GM12872 (cell line): ENCODE measurements around the gene METTL9.

ENCODE experiments used
- TF ChIP-seq, protein P1 (sequence below): IDR thresholded peaks from 3 replicates; pipeline ENCODE4 v1.5.1; 2011; ENCODE audit warnings: low read depth, mild to moderate bottlenecking, low read length, moderate library complexity; ENCODE audit not compliant: insufficient read depth

Gene METTL9

DNA sequence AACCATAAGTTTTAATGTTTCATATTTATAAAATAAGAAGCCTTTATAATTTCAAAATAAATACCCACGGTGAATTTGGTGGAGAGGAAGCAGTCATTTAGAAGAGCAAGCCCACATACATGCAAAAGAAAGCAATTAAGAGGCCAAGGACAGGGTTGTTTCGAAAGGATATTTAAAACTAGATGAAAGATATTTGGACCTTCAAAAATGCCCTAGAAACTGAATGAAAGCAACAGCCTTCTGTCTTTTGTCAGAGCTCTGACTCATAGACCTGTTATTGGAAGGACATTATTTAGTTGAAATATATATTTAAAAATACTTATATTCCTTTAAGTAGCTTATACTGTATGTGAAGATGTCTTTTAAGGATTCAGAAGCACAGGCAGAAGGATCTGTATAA, 8.6 kb upstream of the METTL9 start:
- TF ChIP-seq, protein P1, sequence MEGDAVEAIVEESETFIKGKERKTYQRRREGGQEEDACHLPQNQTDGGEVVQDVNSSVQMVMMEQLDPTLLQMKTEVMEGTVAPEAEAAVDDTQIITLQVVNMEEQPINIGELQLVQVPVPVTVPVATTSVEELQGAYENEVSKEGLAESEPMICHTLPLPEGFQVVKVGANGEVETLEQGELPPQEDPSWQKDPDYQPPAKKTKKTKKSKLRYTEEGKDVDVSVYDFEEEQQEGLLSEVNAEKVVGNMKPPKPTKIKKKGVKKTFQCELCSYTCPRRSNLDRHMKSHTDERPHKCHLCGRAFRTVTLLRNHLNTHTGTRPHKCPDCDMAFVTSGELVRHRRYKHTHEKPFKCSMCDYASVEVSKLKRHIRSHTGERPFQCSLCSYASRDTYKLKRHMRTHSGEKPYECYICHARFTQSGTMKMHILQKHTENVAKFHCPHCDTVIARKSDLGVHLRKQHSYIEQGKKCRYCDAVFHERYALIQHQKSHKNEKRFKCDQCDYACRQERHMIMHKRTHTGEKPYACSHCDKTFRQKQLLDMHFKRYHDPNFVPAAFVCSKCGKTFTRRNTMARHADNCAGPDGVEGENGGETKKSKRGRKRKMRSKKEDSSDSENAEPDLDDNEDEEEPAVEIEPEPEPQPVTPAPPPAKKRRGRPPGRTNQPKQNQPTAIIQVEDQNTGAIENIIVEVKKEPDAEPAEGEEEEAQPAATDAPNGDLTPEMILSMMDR: no peak

DNA sequence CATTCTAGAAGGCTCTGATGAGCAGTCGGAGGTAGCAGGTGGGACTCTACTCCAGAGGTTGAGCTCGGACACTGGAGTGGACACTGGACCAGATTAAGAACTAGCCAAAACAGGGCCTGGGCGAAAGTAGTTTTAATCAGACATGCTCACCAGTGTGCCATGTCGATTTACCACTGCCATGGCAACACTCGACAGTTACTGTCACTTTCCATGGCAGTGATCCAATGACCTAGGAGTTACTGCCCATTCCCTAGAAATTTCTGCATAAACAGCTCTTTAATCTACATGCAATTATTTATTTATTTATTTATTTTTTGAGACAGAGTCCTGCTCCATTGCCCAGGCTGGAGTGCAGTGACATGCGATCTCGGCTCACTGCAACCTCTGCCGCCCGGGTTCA, 7.2 kb upstream of the METTL9 start:
- TF ChIP-seq, protein P1: no peak

DNA sequence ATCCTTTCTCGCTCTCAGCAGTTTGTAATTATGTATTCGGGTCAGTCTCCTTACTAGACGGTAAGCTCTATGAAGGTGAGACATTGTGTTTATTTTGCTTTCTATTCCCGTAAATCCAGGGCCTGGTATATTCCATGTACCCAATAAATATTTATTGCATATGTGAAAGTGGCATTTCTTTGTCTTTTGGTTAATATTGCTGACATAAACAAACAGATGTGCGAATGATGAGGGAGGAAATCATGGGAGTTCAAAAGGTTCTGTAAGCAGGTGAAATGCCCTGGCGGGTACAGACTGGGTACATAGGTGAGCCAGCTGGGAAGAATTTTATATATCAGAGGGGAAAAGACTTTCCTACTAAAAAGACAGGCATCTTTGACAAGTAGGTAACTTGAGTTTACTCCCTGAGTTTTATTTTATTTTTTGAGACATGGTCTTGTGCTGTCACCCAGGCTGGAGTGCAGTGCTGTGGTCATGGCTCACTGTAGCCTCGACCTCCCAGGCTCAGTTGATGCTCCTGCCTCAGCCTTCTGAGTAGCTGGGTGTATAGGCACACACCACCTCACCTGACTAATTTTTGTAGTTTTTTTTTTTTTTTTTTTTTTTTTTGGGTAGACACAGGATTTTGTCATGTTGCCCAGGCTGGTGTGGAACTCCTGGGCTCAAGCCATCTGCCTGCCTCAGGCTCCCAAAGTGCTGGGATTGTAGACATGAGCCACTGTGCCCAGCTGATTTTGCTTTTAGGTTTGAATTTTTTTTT, 5.7 kb upstream of the METTL9 start:
- TF ChIP-seq, protein P1: no peak

DNA sequence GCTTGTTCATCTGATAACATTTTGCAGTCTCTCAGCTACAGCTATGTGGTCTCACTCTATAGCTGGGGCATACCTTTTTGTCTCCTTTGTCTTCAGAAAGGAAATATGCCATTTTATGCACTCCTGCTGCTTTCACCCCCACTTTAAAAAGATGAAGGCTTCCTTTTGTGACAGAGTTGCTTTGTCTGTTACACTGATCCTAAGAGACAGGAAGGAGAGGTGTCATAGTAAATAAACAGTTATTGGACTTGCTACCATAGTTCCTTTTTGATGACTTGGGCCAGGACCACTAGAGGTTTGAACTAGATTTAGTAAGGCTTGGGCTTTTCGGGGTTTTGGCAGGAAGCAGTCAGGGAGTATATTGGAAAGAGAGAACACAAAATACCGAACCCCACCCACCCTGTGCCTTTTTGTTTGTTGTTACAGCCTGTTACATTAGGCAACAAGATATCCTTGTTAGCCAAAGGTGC, 1.8 kb upstream of the METTL9 start:
- TF ChIP-seq, protein P1: no peak

DNA sequence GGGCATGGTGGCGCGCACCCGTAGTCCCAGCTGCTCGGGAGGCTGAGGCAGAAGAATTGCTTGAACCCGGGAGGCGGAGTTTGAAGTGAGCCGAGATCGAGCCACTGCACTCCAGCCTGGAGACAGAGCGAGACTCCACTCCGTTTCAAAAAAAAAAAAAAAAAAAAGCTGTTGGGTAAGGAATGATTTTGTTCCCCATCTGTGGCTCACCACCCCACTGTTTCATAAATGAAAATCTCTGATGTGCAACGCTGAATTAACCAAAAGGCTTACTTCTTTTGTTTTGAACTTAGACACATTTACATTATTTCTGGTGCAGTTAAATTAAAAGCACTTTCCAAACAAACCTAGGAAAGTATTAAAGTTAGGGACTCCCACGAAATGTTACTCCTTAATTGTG, 1.2 kb upstream of the METTL9 start:
- TF ChIP-seq, protein P1: no peak

DNA sequence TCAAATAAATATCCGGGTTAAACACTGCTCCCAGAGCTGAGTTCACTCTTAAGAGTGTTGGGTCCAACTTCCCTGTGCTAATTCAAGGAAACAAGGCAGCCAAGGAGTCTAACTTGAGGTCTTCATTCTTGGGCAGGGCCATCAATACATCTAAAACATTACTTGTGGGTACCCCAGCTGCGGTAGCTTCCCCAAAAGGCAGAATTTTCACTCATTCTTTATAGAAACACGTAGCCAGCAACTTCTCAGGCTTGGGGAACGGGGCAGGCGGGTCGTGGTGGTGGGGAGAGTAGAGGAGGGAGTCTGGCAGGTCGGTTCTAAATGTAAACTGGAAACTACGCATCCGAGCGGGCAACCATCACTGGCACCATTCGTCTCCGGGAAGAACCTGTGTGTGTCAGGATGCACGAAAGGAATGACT, 666 bp upstream of the METTL9 start:
- TF ChIP-seq, protein P1: no peak

DNA sequence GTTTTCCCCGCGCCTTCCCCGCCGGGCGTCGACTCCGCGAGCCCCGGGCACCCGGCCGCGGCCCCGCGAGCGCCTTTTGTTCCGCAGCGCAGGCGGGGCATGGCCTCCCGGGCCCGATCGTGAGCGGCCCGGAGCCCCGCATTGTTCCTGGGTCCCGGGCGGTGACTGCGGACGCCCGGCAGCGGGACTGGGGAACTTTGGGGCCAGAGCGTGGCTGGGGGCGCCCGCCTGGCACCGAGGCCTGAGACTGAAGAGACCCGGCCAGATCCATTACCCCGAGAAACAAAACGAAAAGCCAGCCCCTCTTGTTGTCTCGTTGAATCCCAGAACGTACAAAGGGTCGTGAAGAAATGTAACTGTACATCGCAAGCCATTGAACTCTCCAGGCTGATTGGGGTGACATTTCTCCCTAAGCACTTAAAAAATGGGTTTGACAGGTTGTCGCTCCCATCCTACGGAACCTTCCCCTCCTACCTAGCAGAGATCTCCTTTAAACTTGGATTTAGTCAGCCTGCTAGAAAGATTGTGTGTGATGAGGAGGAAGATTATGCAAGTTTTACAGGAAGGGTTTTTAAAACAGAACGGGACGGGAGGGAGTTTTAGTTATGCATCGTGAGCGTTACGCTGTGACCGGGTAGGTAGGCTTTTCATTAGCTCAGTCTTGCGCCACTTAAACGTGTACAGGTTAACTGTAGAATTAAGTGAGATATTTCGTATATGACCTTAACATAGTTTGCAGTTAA, 825 bp downstream of the METTL9 start:
- TF ChIP-seq, protein P1: no peak
